ENCODE data around the gene ATF7IP.
"Not testable (repeated sequence)": the region's sequence is repeated elsewhere in the genome, so short reads cannot be mapped to it uniquely, and the experiment has no call there.

The ATF7IP gene

GRCh38 chr12:14365294-14366208 is at the start of gene ATF7IP:
Gene ATF7IP (plus strand): TSS chr12:14365682. CDS start chr12:14423916, 58,234 bp downstream.
- DNase-seq: peak; percentile 72

- no peak for DNase-seq
These were observed 47.9 kb upstream of the ATF7IP start for GRCh38 chr12:14317362-14318146.

- DNase-seq: not testable (repeated sequence)
These were observed 45.6 kb upstream of the ATF7IP start for GRCh38 chr12:14319704-14320427.

GRCh38 chr12:14322403-14322802 is 43.1 kb upstream of the ATF7IP start:
- no peak for DNase-seq

- DNase-seq: no peak
These were observed 39.7 kb upstream of the ATF7IP start for GRCh38 chr12:14325716-14326343.

GRCh38 chr12:14326699-14327098 is 38.8 kb upstream of the ATF7IP start:
- no peak for DNase-seq

GRCh38 chr12:14327711-14328110 is 37.8 kb upstream of the ATF7IP start:
- DNase-seq: no peak

- no peak for DNase-seq
These were observed 33.0 kb upstream of the ATF7IP start for GRCh38 chr12:14332482-14332881.

- DNase-seq: no peak
These were observed 25.1 kb upstream of the ATF7IP start for GRCh38 chr12:14340371-14340770.

GRCh38 chr12:14351524-14351923 is 14.0 kb upstream of the ATF7IP start:
- not testable (repeated sequence) for DNase-seq

GRCh38 chr12:14352066-14352465 is 13.4 kb upstream of the ATF7IP start:
- not testable (repeated sequence) for DNase-seq

GRCh38 chr12:14354665-14355064 is 10.8 kb upstream of the ATF7IP start:
- not testable (repeated sequence) for DNase-seq

GRCh38 chr12:14356147-14356546 is 9.3 kb upstream of the ATF7IP start:
- DNase-seq: no peak

- no peak for DNase-seq
These were observed 8.0 kb upstream of the ATF7IP start for GRCh38 chr12:14357486-14357885.

GRCh38 chr12:14362352-14362751 is 3.1 kb upstream of the ATF7IP start:
- no peak for DNase-seq

- no peak for DNase-seq
These were observed 755 bp upstream of the ATF7IP start for GRCh38 chr12:14364583-14365271.

GRCh38 chr12:14366209-14367039 is 942 bp downstream of the ATF7IP start:
- DNase-seq: no peak

- no peak for DNase-seq
These were observed 1.7 kb downstream of the ATF7IP start for GRCh38 chr12:14367040-14367661.

- DNase-seq: no peak
These were observed 3.8 kb downstream of the ATF7IP start for GRCh38 chr12:14369311-14369710.

- no peak for DNase-seq
These were observed 7.7 kb downstream of the ATF7IP start for GRCh38 chr12:14373217-14373616.

GRCh38 chr12:14379508-14379907 is 14.0 kb downstream of the ATF7IP start:
- DNase-seq: no peak

Measured in NCI-H1436 treated with DMSO at 0.1 percent for 48 hours (cell line).